DMS114 treated with DMSO at 0.1 percent for 48 hours (cell line): Measurements from ENCODE around the gene ZCWPW1.

ENCODE experiments used
- DNase-seq: peaks from one replicate; lab custom pipeline; 2025; ENCODE audit not compliant: unreplicated experiment; lab: John Stamatoyannopoulos, UW

Gene ZCWPW1

GRCh38 chr7:100432621-100433275 is 4.2 kb upstream of the ZCWPW1 start:
- no peak for DNase-seq

DNA sequence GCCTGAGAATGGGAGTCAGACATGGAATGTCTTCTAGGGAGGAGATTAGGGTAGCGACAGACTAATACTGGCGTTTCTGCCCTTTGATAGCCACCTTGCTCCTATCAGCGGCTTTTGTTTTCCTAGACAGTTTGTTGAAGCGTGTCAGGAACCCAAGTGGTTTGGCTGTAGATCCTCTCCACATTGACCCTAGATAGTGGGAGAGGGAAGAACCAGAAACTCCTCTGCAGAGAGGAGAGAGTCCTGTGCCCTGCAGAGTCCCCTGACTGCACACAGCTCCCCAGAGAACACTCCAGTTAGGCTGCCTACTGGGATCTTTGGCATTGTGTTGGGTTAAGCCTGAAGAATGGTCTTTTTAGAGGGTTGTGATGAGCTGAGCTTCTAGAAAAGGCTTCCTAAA is 3.5 kb upstream of the ZCWPW1 start:
- no peak for DNase-seq

- no peak for DNase-seq
These were observed 2.8 kb upstream of the ZCWPW1 start for GRCh38 chr7:100431286-100431735.

DNA sequence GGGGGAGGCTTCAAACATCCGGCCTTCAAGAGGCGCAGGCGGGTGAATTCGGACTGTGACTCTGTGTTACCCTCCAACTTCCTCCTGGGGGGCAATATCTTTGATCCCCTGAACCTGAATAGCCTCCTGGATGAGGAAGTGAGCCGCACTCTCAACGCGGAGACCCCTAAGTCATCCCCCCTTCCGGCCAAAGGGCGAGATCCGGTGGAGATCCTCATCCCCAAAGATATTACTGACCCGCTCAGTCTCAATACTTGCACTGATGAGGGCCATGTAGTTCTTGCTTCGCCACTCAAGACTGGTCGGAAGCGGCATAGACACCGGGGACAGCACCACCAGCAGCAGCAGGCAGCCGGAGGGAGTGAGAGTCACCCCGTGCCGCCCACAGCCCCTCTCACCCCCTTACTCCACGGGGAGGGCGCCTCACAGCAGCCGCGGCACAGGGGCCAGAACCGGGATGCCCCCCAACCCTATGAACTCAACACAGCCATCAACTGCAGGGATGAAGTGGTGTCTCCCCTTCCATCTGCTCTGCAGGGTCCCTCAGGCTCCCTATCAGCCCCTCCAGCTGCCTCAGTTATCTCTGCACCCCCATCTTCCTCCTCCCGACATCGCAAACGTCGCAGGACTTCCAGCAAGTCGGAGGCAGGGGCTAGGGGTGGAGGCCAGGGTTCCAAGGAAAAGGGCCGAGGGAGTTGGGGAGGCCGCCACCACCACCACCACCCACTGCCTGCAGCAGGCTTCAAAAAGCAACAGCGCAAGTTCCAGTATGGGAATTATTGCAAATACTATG is 2.2 kb upstream of the ZCWPW1 start:
- DNase-seq: no peak

DNA sequence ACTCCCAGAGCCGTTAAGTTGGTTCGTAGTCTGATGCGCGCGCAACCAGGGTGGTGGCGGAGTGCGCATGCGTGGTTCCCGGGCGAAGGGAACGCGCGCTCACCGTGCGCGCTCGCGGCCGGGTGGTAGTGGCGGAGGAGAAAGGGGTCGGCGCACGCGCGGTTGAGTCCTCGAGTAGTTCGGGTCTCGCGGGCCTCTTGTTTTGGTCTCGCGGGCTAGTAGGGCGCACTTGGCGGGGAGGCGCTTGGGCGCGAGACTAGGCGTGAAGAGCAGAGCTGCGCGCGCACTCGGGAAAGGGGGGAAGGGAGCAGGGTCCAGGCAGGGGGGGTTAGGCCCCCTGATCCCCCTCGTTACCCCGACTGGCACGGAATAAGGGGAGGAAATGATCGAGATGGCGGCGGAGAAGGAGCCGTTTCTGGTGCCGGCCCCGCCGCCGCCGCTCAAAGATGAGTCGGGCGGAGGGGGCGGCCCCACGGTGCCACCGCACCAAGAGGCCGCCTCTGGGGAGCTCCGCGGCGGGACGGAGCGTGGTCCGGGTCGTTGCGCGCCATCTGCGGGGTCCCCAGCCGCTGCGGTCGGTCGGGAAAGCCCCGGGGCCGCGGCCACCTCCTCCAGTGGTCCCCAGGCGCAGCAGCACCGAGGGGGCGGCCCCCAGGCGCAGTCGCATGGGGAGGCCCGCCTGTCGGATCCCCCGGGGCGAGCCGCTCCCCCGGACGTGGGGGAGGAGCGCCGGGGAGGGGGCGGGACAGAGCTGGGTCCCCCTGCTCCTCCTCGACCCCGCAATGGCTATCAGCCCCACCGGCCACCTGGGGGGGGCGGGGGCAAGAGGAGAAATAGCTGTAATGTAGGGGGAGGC is 1.4 kb upstream of the ZCWPW1 start, which contains the start of gene MEPCE:
MEPCE (plus strand) TSS at position 195 of the 856 bp plus-strand sequence; CDS start at position 383, 188 bp downstream.
- DNase-seq: peak; percentile 91

DNA sequence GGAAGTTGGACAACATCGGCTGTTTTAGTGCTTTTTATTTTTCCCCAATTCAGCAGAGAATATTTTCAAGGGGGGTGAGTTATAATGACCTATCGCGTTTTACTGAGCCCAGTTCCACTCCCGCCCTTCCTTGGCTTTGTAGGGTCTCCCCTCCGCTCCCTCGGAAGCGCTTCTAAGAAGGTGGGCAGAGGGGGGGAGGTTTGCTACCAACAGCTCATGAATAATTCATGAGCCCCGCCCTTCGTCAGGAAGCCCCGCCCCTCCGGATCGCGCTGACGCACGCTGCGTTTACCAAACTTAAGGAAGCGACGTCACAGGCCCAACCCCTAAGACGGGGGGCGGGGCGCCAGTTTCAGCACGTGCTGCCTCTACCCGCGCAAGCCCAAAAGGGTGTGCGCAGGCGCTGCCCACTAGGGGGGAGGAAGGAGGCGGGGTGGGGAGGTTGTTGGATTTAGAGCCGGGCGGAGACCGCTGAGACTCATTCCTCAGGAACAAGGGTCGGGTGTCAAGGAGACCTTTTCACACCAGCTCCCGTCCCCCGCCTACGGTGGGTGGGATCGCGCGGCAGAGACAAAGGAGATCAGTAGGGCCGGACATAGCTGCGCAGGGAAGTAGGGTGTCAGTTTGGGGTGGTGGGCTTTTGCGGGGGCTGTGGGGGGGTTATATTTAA is 599 bp upstream of the ZCWPW1 start:
- peak; percentile 96 for DNase-seq

- DNase-seq: no peak
These were observed 723 bp downstream of the ZCWPW1 start for GRCh38 chr7:100427762-100428198.

DNA sequence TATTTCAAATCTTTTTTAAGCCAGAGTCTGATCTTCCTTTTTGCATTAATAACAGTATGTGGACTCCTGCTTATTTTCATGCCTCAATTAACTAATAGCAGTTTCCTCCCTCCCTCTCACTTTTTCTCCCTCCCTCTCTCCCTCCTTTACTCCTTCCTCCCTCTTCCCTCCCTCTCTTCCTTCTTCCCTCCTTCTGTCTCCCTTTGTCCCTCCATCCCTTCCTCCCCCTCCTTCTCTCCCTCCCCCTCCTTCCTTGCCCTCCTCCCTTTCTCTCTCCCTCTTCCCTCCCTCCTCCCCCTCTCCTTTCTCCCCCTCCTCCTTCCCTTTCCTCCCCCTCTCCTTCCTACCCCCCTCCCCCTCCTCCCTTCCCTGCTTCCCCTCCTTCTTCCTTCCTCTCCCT is 2.0 kb downstream of the ZCWPW1 start:
- DNase-seq: no peak

DNA sequence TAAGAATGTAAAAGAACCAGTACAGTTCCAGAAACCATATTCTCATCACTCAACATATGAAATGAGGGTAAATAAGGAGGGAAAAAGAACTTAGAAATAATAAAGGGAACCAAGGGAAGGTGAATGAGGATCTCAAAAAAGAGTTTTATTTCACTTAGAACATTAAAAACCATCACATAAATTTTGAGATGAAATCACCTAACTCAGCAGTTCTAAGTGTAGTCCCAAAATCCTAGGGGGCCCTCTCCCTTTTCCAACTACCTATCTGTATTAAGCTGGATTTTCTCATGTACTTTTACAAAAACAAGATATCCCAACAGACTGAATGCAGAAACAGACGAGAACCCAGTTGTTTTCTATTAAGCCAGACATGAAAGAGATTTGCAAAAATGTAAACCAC is 3.2 kb downstream of the ZCWPW1 start:
- no peak for DNase-seq

DNA sequence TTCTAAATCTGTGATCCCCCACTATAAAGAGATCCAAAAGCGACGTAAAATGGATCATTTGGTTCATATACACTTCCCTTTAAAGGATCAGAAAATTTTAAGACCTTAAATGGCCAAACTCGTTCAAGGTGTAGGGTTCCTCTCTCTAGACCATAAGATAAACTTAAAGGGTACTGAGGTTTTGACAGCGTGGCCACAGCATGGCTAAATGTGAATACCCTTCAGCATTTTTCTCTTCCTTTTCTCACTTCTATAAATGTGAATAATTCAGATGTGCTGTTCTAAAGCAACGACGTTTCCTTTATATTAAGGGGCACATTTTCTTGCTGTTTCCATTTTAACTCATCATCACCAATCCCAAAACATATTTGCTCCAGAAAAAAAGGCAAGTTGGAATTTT is 5.2 kb downstream of the ZCWPW1 start:
- no peak for DNase-seq

DNA sequence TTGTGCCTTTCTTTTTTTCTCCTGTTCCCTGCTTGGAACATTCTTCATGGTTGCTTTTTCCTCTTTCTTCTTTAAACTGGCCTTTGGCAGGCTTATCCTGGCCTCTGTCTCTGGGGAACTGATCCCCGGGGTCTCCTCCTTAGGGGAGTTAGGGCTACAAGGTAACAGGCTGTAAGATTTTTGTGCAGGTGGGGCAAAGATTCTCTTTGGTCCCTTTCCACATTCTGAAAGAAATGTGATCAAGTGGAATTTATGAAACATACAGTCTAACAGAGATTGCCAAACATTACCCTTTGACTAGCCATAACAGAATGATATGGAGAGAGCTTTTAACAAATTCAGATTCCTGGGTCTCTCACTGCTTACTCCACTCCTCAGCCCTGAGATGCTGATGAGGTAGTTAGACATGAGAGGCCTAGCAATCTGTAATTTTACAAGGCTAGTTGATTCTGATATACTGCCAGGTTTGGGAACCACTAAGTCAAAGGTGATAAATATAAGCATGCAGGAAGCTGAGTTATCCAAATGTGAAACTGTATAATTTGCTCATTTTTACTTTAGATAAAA is 8.8 kb downstream of the ZCWPW1 start:
- no peak for DNase-seq

GRCh38 chr7:100418930-100419659 is 9.4 kb downstream of the ZCWPW1 start:
- peak; percentile 13 for DNase-seq

- no peak for DNase-seq
These were observed 13.1 kb downstream of the ZCWPW1 start for GRCh38 chr7:100415448-100415847.

- DNase-seq: no peak
These were observed 14.6 kb downstream of the ZCWPW1 start for GRCh38 chr7:100413889-100414288.

- no peak for DNase-seq
These were observed 15.2 kb downstream of the ZCWPW1 start for GRCh38 chr7:100413346-100413745.

- no peak for DNase-seq
These were observed 17.4 kb downstream of the ZCWPW1 start for GRCh38 chr7:100411101-100411500.

GRCh38 chr7:100407285-100408180 is 21.0 kb downstream of the ZCWPW1 start:
- DNase-seq: peak; percentile 44

DNA sequence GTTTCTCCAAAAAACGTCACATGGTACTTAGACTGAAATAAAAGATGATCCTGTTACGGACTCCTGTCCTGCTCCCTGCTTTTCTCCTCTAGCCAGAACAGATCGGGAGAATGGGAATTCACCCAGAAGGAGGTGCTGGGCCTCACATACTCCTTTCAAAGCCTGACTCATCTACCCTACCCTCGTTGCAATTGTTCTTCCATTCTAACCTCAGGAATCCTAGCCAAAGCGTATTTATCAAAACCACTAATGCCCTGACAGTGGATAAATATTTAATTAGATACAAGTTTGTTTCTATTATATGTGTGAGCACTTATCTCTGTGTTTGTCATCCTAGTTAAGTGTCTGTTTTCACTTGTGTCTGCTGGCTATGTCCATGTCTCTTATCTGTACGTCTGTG is 21.7 kb downstream of the ZCWPW1 start:
- DNase-seq: no peak

DNA sequence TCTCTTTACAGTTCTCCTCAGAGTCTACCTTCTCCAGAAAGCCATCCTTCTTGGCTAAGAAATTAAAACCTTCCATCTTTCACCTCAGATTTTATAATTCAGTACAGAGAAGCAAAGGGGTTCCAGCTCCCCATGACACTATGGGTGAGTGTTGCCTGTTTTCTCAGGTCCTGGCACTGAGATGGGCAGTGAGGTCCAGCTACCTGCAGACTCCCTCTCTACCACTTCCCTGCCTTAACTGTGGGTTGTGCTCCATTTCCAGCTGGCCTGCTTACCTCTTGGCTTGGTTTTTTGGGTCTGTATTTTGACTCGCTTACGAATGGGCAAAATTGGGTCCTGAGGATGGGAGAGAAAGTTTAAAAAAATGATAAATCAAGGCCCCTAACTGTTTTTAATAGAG is 26.3 kb downstream of the ZCWPW1 start:
- DNase-seq: no peak
